Activated CD4-positive, alpha-beta T cell treated with anti-CD3 and anti-CD28 coated beads for 4 hours (primary cell): ENCODE results near the gene PPDPF.
"Not testable (repeated sequence)": the region's sequence is repeated elsewhere in the genome, so short reads cannot be mapped to it uniquely, and the experiment has no call there.

Source experiments
- DNase-seq, 2 donors: peaks; one replicate each; pipeline ENCODE4 v3.0.0-alpha.2; 2020

PPDPF gene

GRCh38 chr20:63500902-63501817 is 19.4 kb upstream of the PPDPF start:
- DNase-seq = no peak

- DNase-seq = no peak
These were observed 18.5 kb upstream of the PPDPF start for GRCh38 chr20:63501818-63502670.

GRCh38 chr20:63502671-63503172 is 17.8 kb upstream of the PPDPF start:
- DNase-seq = no peak

- no peak for DNase-seq
These were observed 17.0 kb upstream of the PPDPF start for GRCh38 chr20:63503524-63503923.

GRCh38 chr20:63504642-63505041 is 15.9 kb upstream of the PPDPF start:
- no peak for DNase-seq

- no peak for DNase-seq
These were observed 15.3 kb upstream of the PPDPF start for GRCh38 chr20:63505281-63505680.

GRCh38 chr20:63505723-63506122 is 14.8 kb upstream of the PPDPF start:
- no peak for DNase-seq

GRCh38 chr20:63507083-63507743 is 13.4 kb upstream of the PPDPF start:
- DNase-seq = no peak

GRCh38 chr20:63508072-63508768 is 12.3 kb upstream of the PPDPF start:
- no peak for DNase-seq

GRCh38 chr20:63509088-63509564 is 11.4 kb upstream of the PPDPF start:
- DNase-seq = no peak

GRCh38 chr20:63513207-63513606 is 7.4 kb upstream of the PPDPF start:
- no peak for DNase-seq

GRCh38 chr20:63514520-63514919 is 6.0 kb upstream of the PPDPF start:
- not testable (repeated sequence) for DNase-seq

GRCh38 chr20:63517376-63518309 is 2.9 kb upstream of the PPDPF start:
- no peak for DNase-seq

- no peak for DNase-seq
These were observed 2.2 kb upstream of the PPDPF start for GRCh38 chr20:63518351-63518861.

GRCh38 chr20:63518946-63519667 is 1.5 kb upstream of the PPDPF start:
- no peak for DNase-seq

GRCh38 chr20:63519668-63520503 is 679 bp upstream of the PPDPF start:
- DNase-seq = peak; percentile 56 to 69

- DNase-seq = peak; percentile 63 to 66
These were observed 503 bp downstream of the PPDPF start for GRCh38 chr20:63520934-63521601.

- no peak for DNase-seq
These were observed 1.0 kb downstream of the PPDPF start for GRCh38 chr20:63521602-63522001.
